Measurements from ENCODE around the gene CCM2.
"Not testable (repeated sequence)": the region's sequence is repeated elsewhere in the genome, so short reads cannot be mapped to it uniquely, and the experiment has no call there.

CCM2 gene

GRCh38 chr7:45106820-45107219 lies 106.8 kb downstream of the CCM2 start:
- no peak for DNase-seq

- no peak for DNase-seq
Measured at GRCh38 chr7:45107356-45107755, 107.4 kb downstream of the CCM2 start.

- DNase-seq, result no peak
Measured at GRCh38 chr7:45108863-45109262, 108.9 kb downstream of the CCM2 start.

- DNase-seq, result peak; percentile 80 to 84
Measured at GRCh38 chr7:45111298-45112223, 111.6 kb downstream of the CCM2 start, which contains the start of gene TBRG4. TBRG4 (minus strand) TSS chr7:45111697; CDS start chr7:45109237, 2,460 bp downstream.

- DNase-seq, result no peak
Measured at GRCh38 chr7:45112648-45113047, 112.6 kb downstream of the CCM2 start.

- not testable (repeated sequence) for DNase-seq
Measured at GRCh38 chr7:45114257-45114656, 114.3 kb downstream of the CCM2 start.

GRCh38 chr7:45114926-45115325 lies 114.9 kb downstream of the CCM2 start:
- DNase-seq, result no peak

GRCh38 chr7:45116048-45116447 lies 116.0 kb downstream of the CCM2 start:
- DNase-seq, result no peak

- no peak for DNase-seq
Measured at GRCh38 chr7:45117582-45117981, 117.6 kb downstream of the CCM2 start.

- DNase-seq, result no peak
Measured at GRCh38 chr7:45118292-45118691, 118.3 kb downstream of the CCM2 start.

GRCh38 chr7:45118889-45119331 lies 118.9 kb downstream of the CCM2 start:
- DNase-seq, result no peak

GRCh38 chr7:45119550-45119949 lies 119.5 kb downstream of the CCM2 start:
- DNase-seq, result no peak

GRCh38 chr7:45122975-45123860 lies 123.2 kb downstream of the CCM2 start:
- no peak for DNase-seq

- no peak for DNase-seq
Measured at GRCh38 chr7:45123913-45124710, 124.1 kb downstream of the CCM2 start.

- DNase-seq, result no peak
Measured at GRCh38 chr7:45125193-45125904, 125.3 kb downstream of the CCM2 start.

Data from AML-193 (cell line).